ENCODE results near the gene H1-8.

DNA sequence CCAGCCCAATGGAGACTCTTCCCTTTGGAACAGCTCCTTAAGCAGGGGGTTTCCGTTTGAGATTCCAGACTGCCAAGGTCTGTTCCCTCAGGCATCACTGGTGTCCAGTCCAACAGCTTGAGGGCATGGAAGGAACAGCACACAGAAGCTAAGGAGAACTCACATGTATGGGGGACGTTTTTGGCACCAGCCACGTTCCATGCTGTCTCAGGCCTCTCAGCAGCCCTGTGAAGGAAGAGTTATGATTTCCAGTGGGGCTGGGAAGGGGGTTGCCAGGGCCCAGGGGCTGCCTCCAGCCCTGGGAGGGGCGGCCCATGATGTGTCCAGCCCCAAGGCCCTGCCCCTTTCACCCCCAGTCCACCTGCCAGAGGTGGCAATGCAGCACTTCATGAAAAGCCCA, 22.0 kb upstream of the H1-8 start:
- TF ChIP-seq, protein P1, sequence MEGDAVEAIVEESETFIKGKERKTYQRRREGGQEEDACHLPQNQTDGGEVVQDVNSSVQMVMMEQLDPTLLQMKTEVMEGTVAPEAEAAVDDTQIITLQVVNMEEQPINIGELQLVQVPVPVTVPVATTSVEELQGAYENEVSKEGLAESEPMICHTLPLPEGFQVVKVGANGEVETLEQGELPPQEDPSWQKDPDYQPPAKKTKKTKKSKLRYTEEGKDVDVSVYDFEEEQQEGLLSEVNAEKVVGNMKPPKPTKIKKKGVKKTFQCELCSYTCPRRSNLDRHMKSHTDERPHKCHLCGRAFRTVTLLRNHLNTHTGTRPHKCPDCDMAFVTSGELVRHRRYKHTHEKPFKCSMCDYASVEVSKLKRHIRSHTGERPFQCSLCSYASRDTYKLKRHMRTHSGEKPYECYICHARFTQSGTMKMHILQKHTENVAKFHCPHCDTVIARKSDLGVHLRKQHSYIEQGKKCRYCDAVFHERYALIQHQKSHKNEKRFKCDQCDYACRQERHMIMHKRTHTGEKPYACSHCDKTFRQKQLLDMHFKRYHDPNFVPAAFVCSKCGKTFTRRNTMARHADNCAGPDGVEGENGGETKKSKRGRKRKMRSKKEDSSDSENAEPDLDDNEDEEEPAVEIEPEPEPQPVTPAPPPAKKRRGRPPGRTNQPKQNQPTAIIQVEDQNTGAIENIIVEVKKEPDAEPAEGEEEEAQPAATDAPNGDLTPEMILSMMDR (IDR thresholded peaks at IDR 0.05): no peak
- TF ChIP-seq POLR2A (IDR thresholded peaks at IDR 0.05): no peak
